ENCODE data around the gene MACROD2.

The MACROD2 gene

GRCh38 chr20:14488212-14488611, 492.9 kb downstream of the MACROD2 start:
- no peak for DNase-seq

- no peak for DNase-seq
Observed at GRCh38 chr20:14488756-14489479, 493.6 kb downstream of the MACROD2 start.

GRCh38 chr20:14489544-14489943, 494.2 kb downstream of the MACROD2 start:
- no peak for DNase-seq

- DNase-seq = no peak
Observed at GRCh38 chr20:14491436-14491835, 496.1 kb downstream of the MACROD2 start.

- DNase-seq = no peak
Observed at GRCh38 chr20:14493408-14493807, 498.1 kb downstream of the MACROD2 start.

GRCh38 chr20:14494355-14494754, 499.0 kb downstream of the MACROD2 start:
- no peak for DNase-seq

- DNase-seq = no peak
Observed at GRCh38 chr20:14495066-14495465, 499.8 kb downstream of the MACROD2 start.

- no peak for DNase-seq
Observed at GRCh38 chr20:14497004-14497403, 501.7 kb downstream of the MACROD2 start.

- DNase-seq = no peak
Observed at GRCh38 chr20:14498772-14499171, 503.5 kb downstream of the MACROD2 start.

GRCh38 chr20:14505476-14505875, 510.2 kb downstream of the MACROD2 start:
- no peak for DNase-seq

GRCh38 chr20:14507711-14508110, 512.4 kb downstream of the MACROD2 start:
- no peak for DNase-seq

GRCh38 chr20:14510341-14510740, 515.0 kb downstream of the MACROD2 start:
- DNase-seq = no peak

- DNase-seq = no peak
Observed at GRCh38 chr20:14512839-14513238, 517.5 kb downstream of the MACROD2 start.

- DNase-seq = no peak
Observed at GRCh38 chr20:14518648-14519047, 523.3 kb downstream of the MACROD2 start.

GRCh38 chr20:14521016-14521415, 525.7 kb downstream of the MACROD2 start:
- no peak for DNase-seq

GRCh38 chr20:14521436-14521835, 526.1 kb downstream of the MACROD2 start:
- no peak for DNase-seq

- DNase-seq = no peak
Observed at GRCh38 chr20:14522595-14522994, 527.3 kb downstream of the MACROD2 start.

GRCh38 chr20:14523090-14523489, 527.8 kb downstream of the MACROD2 start:
- DNase-seq = no peak

- no peak for DNase-seq
Observed at GRCh38 chr20:14525426-14525825, 530.1 kb downstream of the MACROD2 start.

GRCh38 chr20:14526891-14527290, 531.6 kb downstream of the MACROD2 start:
- DNase-seq = no peak

GRCh38 chr20:14531786-14532185, 536.5 kb downstream of the MACROD2 start:
- no peak for DNase-seq

GRCh38 chr20:14536738-14537137, 541.4 kb downstream of the MACROD2 start:
- DNase-seq = no peak

GRCh38 chr20:14538433-14538832, 543.1 kb downstream of the MACROD2 start:
- DNase-seq = no peak

GRCh38 chr20:14543040-14543439, 547.7 kb downstream of the MACROD2 start:
- no peak for DNase-seq

- DNase-seq = no peak
Observed at GRCh38 chr20:14544688-14545087, 549.4 kb downstream of the MACROD2 start.
